Large intestine (tissue), 3 donors: Measurements from ENCODE around the gene SLFN14. TPM values are rescaled to one million over a fixed set of nuclear protein-coding genes. Genes with fewer than 3 reads are reported as not detected.
"Not testable (repeated sequence)": the region's sequence is repeated elsewhere in the genome, so short reads cannot be mapped to it uniquely, and the experiment has no call there.

Experiments used
- DNase-seq, 2 donors: peaks; one replicate each; pipeline versions ENCODE4 v3.0.0 to v3.0.0-alpha.2; 2013
- H3K27ac ChIP-seq: one replicate; pipeline ENCODE4 v1.5.1; 2013; ENCODE audit warnings: low read length
- H3K27me3 ChIP-seq: 2 replicates; pipeline ENCODE4 v1.6.1; 2013; ENCODE audit warnings: low read length; ENCODE audit not compliant: control insufficient read depth, insufficient read depth
- H3K36me3 ChIP-seq: 2 replicates; pipeline ENCODE4 v1.6.1; 2013; ENCODE audit warnings: low read length; ENCODE audit not compliant: control insufficient read depth, insufficient read depth
- H3K4me1 ChIP-seq: one replicate; pipeline ENCODE4 v1.6.1; 2013; ENCODE audit warnings: low read length; ENCODE audit not compliant: control insufficient read depth, insufficient read depth
- H3K4me3 ChIP-seq: one replicate; pipeline ENCODE4 v1.5.1; 2013; ENCODE audit warnings: low read length
- H3K9me3 ChIP-seq: one replicate; pipeline ENCODE4 v1.6.1; 2013; ENCODE audit warnings: mild to moderate bottlenecking, low read depth, low read length, moderate library complexity; ENCODE audit not compliant: control insufficient read depth
- WGBS: methylation state at CpG from one replicate; pipeline ENCODE4 v1.1.5; 2013; ENCODE audit warnings: low lambda C conversion rate; ENCODE audit not compliant: insufficient coverage; 5-methylcytosine and 5-hydroxymethylcytosine counted together
- polyA plus RNA-seq: library from polyadenylated mRNA; unstranded; fragments of 120-200 nt; gene quantifications from one replicate; pipeline ENCODE4 v1.2.1, GENCODE V29; 2013

SLFN14 gene
- polyA plus RNA-seq, 1 donor: 0.21 TPM

DNA sequence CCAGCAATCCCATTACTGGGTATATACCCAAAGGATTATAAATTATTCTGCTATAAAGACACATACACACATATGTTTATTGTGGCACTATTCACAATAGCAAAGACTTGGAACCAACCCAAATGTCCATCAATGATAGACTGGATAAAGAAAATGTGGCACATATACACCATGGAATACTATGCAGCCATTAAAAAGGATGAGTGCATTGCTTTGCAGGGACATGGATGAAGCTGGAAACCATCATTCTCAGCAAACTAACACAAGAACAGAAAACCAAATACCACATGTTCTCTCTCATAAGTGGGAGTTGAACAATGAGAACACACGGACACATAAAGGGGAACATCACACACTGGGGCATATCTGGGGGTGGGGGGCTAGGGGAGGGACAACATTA, 31.3 kb downstream of the SLFN14 start:
- not testable (repeated sequence) for H3K27me3 ChIP-seq, H3K36me3 ChIP-seq, H3K4me3 ChIP-seq, H3K27ac ChIP-seq, H3K4me1 ChIP-seq, DNase-seq, H3K9me3 ChIP-seq
- no CpG with 5 or more reads among the region's 1 CpG for WGBS

DNA sequence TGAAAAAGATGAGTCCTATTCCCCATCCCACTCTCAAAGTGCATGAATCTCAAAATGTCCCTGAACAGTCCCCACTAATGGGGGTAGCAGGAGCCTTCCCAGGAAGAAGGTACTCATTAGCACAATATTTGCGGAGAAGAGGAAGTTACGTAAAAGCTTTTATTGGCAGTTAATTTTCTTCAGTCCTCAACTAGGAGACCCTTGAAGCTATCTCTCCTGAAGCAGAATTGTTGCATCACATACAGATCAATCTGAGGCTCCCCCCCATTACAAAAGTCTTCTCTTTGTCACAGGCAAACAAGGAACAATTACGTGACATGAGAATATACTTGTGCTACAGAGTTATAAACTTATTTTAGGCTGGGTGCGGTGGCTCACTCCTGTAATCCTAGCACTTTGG, 37.3 kb downstream of the SLFN14 start:
- Histone ChIP-seq H3K27ac (no peak overlapping the region), H3K36me3 (no peaks in the 10 kb centered on the region), H3K9me3 (no peaks in the 10 kb centered on the region), H3K4me3 (no peak overlapping the region), H3K27me3 (peaks cover 23% of the 10 kb centered on the region), H3K4me1 (peaks cover 4% of the 10 kb centered on the region)
- no CpG with 5 or more reads among the region's 4 CpGs for WGBS
- DNase-seq: no peak

DNA sequence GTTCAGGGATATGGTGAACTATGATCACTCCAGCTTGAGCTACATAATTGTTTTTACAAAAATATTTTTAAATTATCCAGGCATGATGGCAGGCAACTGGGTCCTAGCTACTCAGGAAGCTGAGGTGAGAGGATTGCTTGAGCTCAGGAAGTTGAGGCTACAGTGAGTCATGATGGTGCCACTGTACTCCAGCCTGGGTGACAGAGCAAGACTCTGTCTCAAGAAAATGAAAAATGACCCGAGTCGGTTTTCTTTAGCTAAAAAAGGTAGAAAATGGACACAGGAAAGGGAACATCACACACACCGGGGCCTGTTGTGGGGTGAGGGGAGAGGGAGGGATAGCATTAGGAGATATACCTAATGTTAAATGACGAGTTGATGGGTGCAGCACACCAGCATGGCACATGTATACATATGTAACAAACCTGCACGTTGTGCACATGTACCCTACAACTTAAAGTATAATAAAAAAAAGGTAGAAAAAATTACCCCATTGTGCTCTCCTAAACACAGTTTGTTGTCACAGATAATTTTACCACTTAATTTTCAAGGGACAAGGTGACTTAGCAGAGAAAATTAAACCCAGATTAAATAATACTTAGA, 38.9 kb downstream of the SLFN14 start:
- not testable (repeated sequence) for H3K9me3 ChIP-seq, H3K27ac ChIP-seq, H3K4me3 ChIP-seq, H3K36me3 ChIP-seq, H3K4me1 ChIP-seq, DNase-seq
- peaks cover 26% of the 10 kb centered on the region for H3K27me3 ChIP-seq
- WGBS: 95% methylated on average over 3 of the region's 5 CpGs

- Histone ChIP-seq H3K36me3 (no peaks in the 10 kb centered on the region), H3K4me1 (peaks cover 4% of the 10 kb centered on the region), H3K27me3 (peaks cover 30% of the 10 kb centered on the region), H3K9me3 (no peaks in the 10 kb centered on the region), H3K4me3 (no peak overlapping the region), H3K27ac (no peak overlapping the region)
- 80% methylated on average over 1 of the region's 1 CpG for WGBS
- no peak for DNase-seq
Observed at GRCh38 chr17:35521150-35521549, 39.5 kb downstream of the SLFN14 start.

GRCh38 chr17:35519906-35520442, 40.6 kb downstream of the SLFN14 start:
- H3K4me1 ChIP-seq: peaks cover 4% of the 10 kb centered on the region
- H3K9me3 ChIP-seq: no peaks in the 10 kb centered on the region
- H3K4me3 ChIP-seq: no peak overlapping the region
- peaks cover 40% of the 10 kb centered on the region for H3K27me3 ChIP-seq
- WGBS: 0% methylated on average over 1 of the region's 8 CpGs
- no peaks in the 10 kb centered on the region for H3K36me3 ChIP-seq
- DNase-seq: no peak
- no peak overlapping the region for H3K27ac ChIP-seq

DNA sequence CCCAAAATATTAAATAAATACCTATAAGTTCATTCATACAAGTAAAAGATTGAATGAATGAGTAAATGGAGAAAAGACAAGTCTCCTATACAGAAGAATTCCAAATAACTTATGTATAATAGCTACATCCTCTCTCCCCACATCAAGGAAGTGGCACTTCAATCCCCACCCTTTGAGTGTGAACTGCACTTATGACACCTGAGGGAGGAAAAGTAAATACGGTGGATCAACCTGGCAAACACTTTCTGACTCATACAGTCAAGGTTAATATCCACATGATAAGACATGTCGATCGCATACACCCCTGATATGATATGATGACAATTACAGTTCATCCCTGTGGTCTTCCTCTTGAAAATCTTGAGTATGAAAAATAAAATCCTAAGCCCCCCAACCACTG, 41.2 kb downstream of the SLFN14 start:
- peaks cover 45% of the 10 kb centered on the region for H3K27me3 ChIP-seq
- no peak overlapping the region for H3K27ac ChIP-seq
- H3K36me3 ChIP-seq: no peaks in the 10 kb centered on the region
- 60% methylated on average over 2 of the region's 3 CpGs for WGBS
- H3K9me3 ChIP-seq: no peaks in the 10 kb centered on the region
- DNase-seq: peak in 1 of 2 donors; percentile 47
- no peak overlapping the region for H3K4me3 ChIP-seq
- peaks cover 4% of the 10 kb centered on the region for H3K4me1 ChIP-seq

- not testable (repeated sequence) for H3K4me1 ChIP-seq, H3K27ac ChIP-seq, H3K9me3 ChIP-seq, H3K4me3 ChIP-seq, H3K36me3 ChIP-seq, DNase-seq
- H3K27me3 ChIP-seq: peaks cover 37% of the 10 kb centered on the region
- 93% methylated on average over 3 of the region's 5 CpGs for WGBS
Observed at GRCh38 chr17:35518431-35518830, 42.2 kb downstream of the SLFN14 start.

DNA sequence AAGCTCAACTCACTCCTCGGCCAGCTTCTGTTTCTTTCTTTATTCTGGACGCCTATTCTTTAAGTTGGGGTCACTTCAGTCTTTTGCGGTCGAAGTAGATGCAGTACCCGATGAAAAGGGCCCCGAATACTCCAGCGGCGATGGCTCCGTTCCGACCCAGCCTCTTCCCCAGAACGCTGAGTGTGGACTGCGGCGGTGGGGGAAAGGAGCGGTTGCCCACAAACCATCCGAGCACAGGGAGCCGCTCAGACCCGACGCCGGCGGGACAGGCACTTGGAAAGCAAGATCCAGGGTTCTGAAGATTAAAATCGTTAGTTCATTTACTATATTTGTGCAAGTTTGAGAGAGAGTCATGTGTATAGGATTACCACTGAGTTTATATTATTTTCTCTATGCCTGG, 45.6 kb downstream of the SLFN14 start:
- H3K27me3 ChIP-seq: peaks cover 30% of the 10 kb centered on the region
- no peaks in the 10 kb centered on the region for H3K36me3 ChIP-seq
- H3K4me3 ChIP-seq: no peak overlapping the region
- peaks cover 4% of the 10 kb centered on the region for H3K4me1 ChIP-seq
- no peak for DNase-seq
- no CpG with 5 or more reads among the region's 21 CpGs for WGBS
- H3K27ac ChIP-seq: no peak overlapping the region
- no peaks in the 10 kb centered on the region for H3K9me3 ChIP-seq

GRCh38 chr17:35514564-35514963, 46.1 kb downstream of the SLFN14 start:
- H3K36me3 ChIP-seq: no peaks in the 10 kb centered on the region
- no peak overlapping the region for H3K27ac ChIP-seq
- H3K9me3 ChIP-seq: no peaks in the 10 kb centered on the region
- H3K4me3 ChIP-seq: no peak overlapping the region
- no peak for DNase-seq
- peaks cover 28% of the 10 kb centered on the region for H3K27me3 ChIP-seq
- WGBS: no CpG with 5 or more reads among the region's 2 CpGs
- peaks cover 1% of the 10 kb centered on the region for H3K4me1 ChIP-seq
